Activated CD8-positive, alpha-beta memory T cell treated with anti-CD3 and anti-CD28 coated beads for 4 hours (primary cell): ENCODE results near the gene LITAFD.
A peak's percentile ranks its signal among the peaks of the same experiment; 100 is the strongest.

Experiments
- DNase-seq, 2 donors: peaks; one replicate each; pipeline ENCODE4 v3.0.0-alpha.2; 2020; ENCODE audit warnings: low read depth in 2 of 2

LITAFD gene

GRCh38 chr16:8920645-8921346 is 38.6 kb downstream of the LITAFD start:
- DNase-seq, result no peak

DNA sequence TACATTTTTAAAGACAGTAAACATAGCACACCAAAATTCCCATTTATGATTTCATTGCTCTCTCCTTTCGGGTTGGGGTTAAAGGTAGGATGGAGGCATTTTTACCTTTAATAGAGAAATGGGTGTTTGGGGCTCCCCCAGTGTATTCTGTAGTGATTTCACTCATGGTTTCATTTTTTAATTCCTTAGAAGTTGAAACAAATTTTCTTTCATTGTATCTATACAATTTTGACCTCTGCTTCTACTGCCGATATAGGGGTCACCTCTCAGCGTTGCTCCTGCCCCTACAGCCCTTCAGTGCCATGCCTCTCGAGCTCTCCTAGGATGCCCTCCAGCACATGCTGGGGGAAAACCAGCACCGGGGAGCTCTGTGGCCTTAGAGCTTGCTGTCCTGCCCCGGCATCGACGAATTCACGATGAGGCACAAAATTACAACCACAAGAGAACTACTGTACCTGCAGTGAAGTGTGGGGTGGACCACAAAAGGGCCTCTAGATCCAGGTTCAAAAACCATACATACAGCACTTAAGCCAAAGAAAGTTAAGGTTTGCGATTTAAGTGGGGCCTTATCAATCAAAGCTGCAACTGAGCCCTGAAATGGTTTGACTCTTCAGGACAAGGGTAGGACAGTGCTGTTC is 39.3 kb downstream of the LITAFD start:
- DNase-seq, result no peak

GRCh38 chr16:8923199-8923598 is 41.0 kb downstream of the LITAFD start:
- DNase-seq, result no peak

DNA sequence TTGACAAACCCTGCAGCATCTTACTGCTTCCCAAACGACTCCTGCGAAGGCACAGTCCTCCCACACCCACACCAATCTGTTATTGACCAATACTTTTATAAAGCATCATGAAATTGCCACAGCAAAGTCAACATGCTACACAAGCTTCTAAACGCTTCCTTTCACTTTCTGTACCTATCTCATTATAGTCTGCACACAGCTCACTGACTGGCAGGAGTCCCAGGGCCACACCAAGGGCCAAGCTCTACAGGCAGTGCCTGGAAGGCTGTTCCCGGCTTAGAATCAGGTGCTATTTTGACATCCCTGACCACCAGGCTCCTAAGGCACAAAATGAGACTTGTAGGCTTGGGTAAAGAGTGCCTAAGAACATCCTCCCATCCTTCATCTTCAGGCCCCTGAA is 42.1 kb downstream of the LITAFD start:
- no peak for DNase-seq

DNA sequence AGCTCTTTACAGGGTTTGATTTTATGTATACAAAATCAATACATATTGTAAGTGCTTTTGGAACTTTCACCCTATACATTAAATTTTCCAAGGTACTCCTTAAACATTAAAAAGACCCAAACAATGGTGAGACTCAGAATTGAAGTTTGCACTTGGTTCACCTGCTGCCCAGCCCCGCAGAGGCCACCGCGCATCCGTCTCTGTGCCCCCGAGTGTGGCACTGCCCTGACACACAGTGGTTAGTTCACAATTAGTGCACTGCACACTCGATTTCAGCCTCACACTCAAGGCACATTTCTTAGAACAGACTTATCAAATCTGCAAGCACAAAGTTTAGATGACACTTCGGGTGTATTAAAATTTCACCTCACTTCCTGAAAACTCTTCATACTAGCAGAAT is 43.3 kb downstream of the LITAFD start:
- DNase-seq, result no peak

- no peak for DNase-seq
Measured at GRCh38 chr16:8926827-8927226, 44.7 kb downstream of the LITAFD start.

DNA sequence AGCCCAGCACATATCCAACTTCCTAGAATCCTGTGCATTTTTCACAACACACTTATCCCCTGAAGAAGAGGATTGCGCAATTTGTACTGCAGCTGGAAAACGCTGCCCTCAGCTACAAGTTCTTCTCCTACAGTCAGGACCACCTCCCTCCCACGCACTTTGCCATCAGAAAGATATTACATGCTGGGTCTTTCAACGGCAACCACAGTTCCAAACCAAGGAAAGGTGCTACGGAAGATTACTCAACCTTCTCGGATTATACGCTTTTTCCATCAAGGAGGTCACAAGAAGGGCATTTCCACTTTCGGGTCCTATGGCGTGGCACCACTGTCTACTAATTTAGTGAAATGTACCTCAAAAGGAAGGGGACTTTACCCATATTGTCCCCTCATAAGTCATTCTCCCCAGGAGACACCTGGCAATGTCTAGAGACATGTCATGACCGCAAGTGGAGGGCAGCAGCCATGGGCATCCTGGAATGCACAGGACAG is 46.4 kb downstream of the LITAFD start:
- peak in 1 of 2 donors; percentile 5 for DNase-seq

GRCh38 chr16:8929086-8929748 is 47.1 kb downstream of the LITAFD start:
- no peak for DNase-seq

DNA sequence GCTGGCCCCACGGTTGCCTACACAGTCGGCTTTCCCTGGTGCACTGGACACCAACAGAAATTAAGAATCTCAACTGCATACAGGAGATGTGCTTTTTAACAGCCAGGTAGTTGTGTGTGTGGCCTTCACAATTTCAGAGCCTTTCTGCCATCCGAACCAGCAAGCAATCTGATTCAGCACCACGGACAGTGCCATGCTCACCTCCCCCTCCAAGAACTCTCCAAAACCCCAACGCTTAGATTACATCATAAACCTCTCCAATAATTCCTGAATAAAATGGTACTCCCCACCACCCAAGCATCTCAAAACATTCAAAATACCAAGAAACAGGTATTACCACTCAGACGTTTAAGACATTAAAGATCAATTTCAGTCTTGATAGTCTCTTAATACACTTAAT is 49.7 kb downstream of the LITAFD start:
- no peak for DNase-seq

DNA sequence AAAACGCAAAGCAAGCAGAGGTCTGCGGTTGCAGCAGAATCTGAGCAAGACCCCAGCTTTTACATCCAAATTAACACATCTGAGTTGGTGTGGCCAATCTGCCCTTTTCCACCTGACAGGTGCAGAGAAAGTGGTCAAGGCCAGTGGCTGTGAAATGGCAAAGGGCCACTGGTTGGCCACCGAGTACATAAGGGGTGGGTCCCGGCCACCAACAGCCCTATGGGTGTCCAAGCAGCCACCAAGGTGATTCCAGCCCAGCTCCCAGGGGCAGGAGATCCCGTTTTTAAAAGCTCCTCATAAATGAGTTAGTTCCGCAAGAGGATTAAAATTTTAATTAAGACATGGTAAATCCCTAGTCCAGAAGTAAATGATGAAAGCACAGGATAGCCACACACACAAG is 52.5 kb downstream of the LITAFD start:
- no peak for DNase-seq
